K562 (cell line): ENCODE data around the gene ANKFN1. TPM values are rescaled to one million over a fixed set of nuclear protein-coding genes. Genes with fewer than 3 reads are reported as not detected.

Experiments used
- ATAC-seq: fragments of 200-7000 bp; cut with Tn5 transposase; 3 replicates; pipeline ENCODE4 v1.9.1; 2020; ENCODE audit warnings: moderate library complexity
- BruUV-seq: library from RNA; stranded (reverse); fragments of 400-500 nt; replicated peaks from 2 replicates; lab custom pipeline; 2021; lab: Mats Ljungman, UMichigan
- CTCF ChIA-PET: fragments of 300-600 bp; formaldehyde crosslinking; extraction: SDS; loops from one replicate; lab custom pipeline; 2021; ENCODE audit warnings: low intra/inter-chr PET ratio; lab: Yijun Ruan, JAX
- POLR2A ChIA-PET: fragments of 300-600, 350-650 bp; sonication (Branson Sonifier 250); formaldehyde crosslinking; extraction: SDS; loops from one replicate; lab custom pipeline; 2021; ENCODE audit warnings: antibody characterized with exemption, inconsistent platforms; lab: Yijun Ruan, JAX
- DNase-seq, 4 experiments: peaks; one replicate each; pipeline versions ENCODE4 v3.0.0 to v3.0.0-alpha.2; 2011 to 2018; ENCODE audit warnings: low spot score in 3 of 4, mixed read lengths in 3 of 4; ENCODE audit errors: extremely low read depth in 1 of 4
- FAIRE-seq: peaks from 2 replicates; lab custom pipeline; 2011; peaks lifted over from hg19 to GRCh38; lab: Jason Lieb, UNC
- H2AFZ ChIP-seq: 2 replicates; pipeline ENCODE4 v1.6.0; 2011; ENCODE audit warnings: low read depth, low read length, control low read depth, inconsistent platforms
- H3K27ac ChIP-seq: fragments of 200-600 bp; 3 replicates; pipeline ENCODE4 v1.8.0; 2011; ENCODE audit warnings: low read depth, mild to moderate bottlenecking, control low read depth, inconsistent platforms, low read length, moderate library complexity, mixed read lengths; ENCODE audit errors: extremely low read depth
- H3K27me3 ChIP-seq, 2 experiments: fragments of 300-600 bp in 1 of 2; 2 replicates in 1 of 2; 3 replicates in 1 of 2; pipeline versions ENCODE4 v1.6.0 to v1.8.0; 2011; ENCODE audit warnings: inconsistent platforms in 2 of 2, low read length in 2 of 2, mild to moderate bottlenecking in 1 of 2, mixed read lengths in 1 of 2, moderate library complexity in 1 of 2; ENCODE audit not compliant: control insufficient read depth in 2 of 2, insufficient read depth in 2 of 2
- H3K36me3 ChIP-seq: fragments of 300-600 bp; 3 replicates; pipeline ENCODE4 v1.8.0; 2011; ENCODE audit warnings: mild to moderate bottlenecking, low read length, inconsistent platforms; ENCODE audit not compliant: control insufficient read depth, insufficient read depth
- H3K4me1 ChIP-seq, 2 experiments: fragments of 200-600 bp in 1 of 2; replicated peaks in 1 of 2; 2 replicates in 1 of 2; 3 replicates in 1 of 2; pipeline versions ENCODE4 v1.5.1 to v1.8.0; 2011; ENCODE audit warnings: inconsistent platforms in 2 of 2, low read length in 2 of 2, mild to moderate bottlenecking in 1 of 2, mixed read lengths in 1 of 2, moderate library complexity in 1 of 2; ENCODE audit not compliant: control insufficient read depth in 2 of 2, insufficient read depth in 2 of 2
- H3K4me2 ChIP-seq: 2 replicates; pipeline ENCODE4 v1.6.1; 2011; ENCODE audit warnings: low read length, control low read depth, inconsistent platforms, mixed read lengths; ENCODE audit not compliant: insufficient read depth
- H3K4me3 ChIP-seq: fragments of 200-600 bp; sonication (generic), shearing (Covaris generic); 2 replicates; pipeline ENCODE4 v1.5.1; 2016; ENCODE audit warnings: control low read depth, inconsistent platforms
- H3K79me2 ChIP-seq: fragments of 200-600 bp; 3 replicates; pipeline ENCODE4 v1.8.0; 2011; ENCODE audit warnings: low read length, inconsistent platforms; ENCODE audit not compliant: control insufficient read depth, insufficient read depth
- H3K9ac ChIP-seq, 2 experiments: 2 replicates each; pipeline versions ENCODE4 v1.6.0 to v1.6.1; 2011; ENCODE audit warnings: low read depth in 2 of 2, low read length in 2 of 2, control low read depth in 1 of 2, inconsistent platforms in 1 of 2, mild to moderate bottlenecking in 1 of 2, mixed read lengths in 1 of 2; ENCODE audit not compliant: insufficient read depth in 1 of 2
- H3K9me1 ChIP-seq: one replicate; pipeline ENCODE4 v1.6.0; 2011; ENCODE audit warnings: inconsistent platforms, mild to moderate bottlenecking, low read length, moderate library complexity; ENCODE audit not compliant: control insufficient read depth, insufficient read depth
- H3K9me3 ChIP-seq: replicated peaks from 2 replicates; pipeline ENCODE4 v1.5.1; 2011; ENCODE audit warnings: low read depth, low read length, inconsistent platforms; ENCODE audit not compliant: control insufficient read depth, insufficient read depth
- H4K20me1 ChIP-seq: replicated peaks from 2 replicates; pipeline ENCODE4 v1.6.1; 2011; ENCODE audit warnings: low read length, inconsistent platforms, mixed read lengths; ENCODE audit not compliant: control insufficient read depth, insufficient read depth
- BRCA1 ChIP-seq, 2 experiments: fragments of 450-650 bp in 1 of 2; sonication (generic) in 1 of 2; formaldehyde crosslinking in 1 of 2; IDR thresholded peaks; 2 replicates each; pipeline versions ENCODE4 v1.5.0 to v1.6.1; 2017 to 2020; ENCODE audit warnings: mild to moderate bottlenecking in 1 of 2, missing genetic modification reagents in 1 of 2
- CREB1 ChIP-seq, 2 experiments: sonication (generic) in 1 of 2; formaldehyde crosslinking in 1 of 2; IDR thresholded peaks; 2 replicates each; pipeline versions ENCODE4 v1.6.1 to v1.8.0; 2012 to 2022; ENCODE audit warnings: inconsistent platforms in 1 of 2, mild to moderate bottlenecking in 1 of 2, missing genetic modification reagents in 1 of 2, moderate library complexity in 1 of 2
- OTX1 ChIP-seq: fragments of 450-650 bp; formaldehyde crosslinking; IDR thresholded peaks from 2 replicates; pipeline ENCODE4 v1.4.0; 2022; ENCODE audit warnings: mild to moderate bottlenecking
- RBM22 ChIP-seq: fragments of 200-400 bp; formaldehyde crosslinking; IDR thresholded peaks from 2 replicates; pipeline ENCODE4 v1.6.1; 2018; ENCODE audit warnings: low read length, low read depth; ENCODE audit not compliant: poor library complexity, severe bottlenecking
- SP1 ChIP-seq: sonication (generic); formaldehyde crosslinking; IDR thresholded peaks from 2 replicates; pipeline ENCODE4 v1.8.1; 2022; ENCODE audit warnings: mild to moderate bottlenecking, missing genetic modification reagents
- WGBS: fragments of 100-300 bp; shearing (Covaris generic); methylation state at CpG from one replicate; pipeline ENCODE4 v1.1.6; 2016; ENCODE audit warnings: low coverage, mixed read lengths; ENCODE audit not compliant: insufficient coverage; ENCODE audit errors: missing lambda C conversion rate; 5-methylcytosine and 5-hydroxymethylcytosine counted together
- in situ Hi-C: fragments of 300-500 bp; cut with MboI; formaldehyde crosslinking; loops from 4 replicates; pipeline ENCODE4 v1.15.0; 2018; ENCODE audit warnings: inconsistent platforms, mixed read lengths
- intact Hi-C: fragments of 100-400 bp; cut with micrococcal nuclease; formaldehyde crosslinking; loops from 2 replicates; pipeline ENCODE4 v1.14.2; 2022
- polyA plus RNA-seq, 8 experiments: library from polyadenylated mRNA; depleted of rRNA in 4 of 8; stranded (reverse) in 5 of 8; unstranded in 3 of 8; fragments of >200 nt; fragmentation: Nextera tagmentation in 2 of 8; fragmentation: Illumina TruSeq in 1 of 8; extraction: Ambion mirVana in 2 of 8; extraction: Trizol in 1 of 8; gene quantifications; 2 replicates each; pipeline versions ENCODE4 v1.2.1 to v1.2.3, GENCODE V29; 2011 to 2014; ENCODE audit warnings: inconsistent platforms in 1 of 8, missing spikeins in 1 of 8
- total RNA-seq, 7 experiments: library from RNA; depleted of rRNA in 6 of 7; stranded (reverse); fragments of >200 nt in 6 of 7; fragmentation: Illumina TruSeq in 2 of 7; extraction: Trizol in 2 of 7; gene quantifications; 2 replicates each; pipeline versions ENCODE4 v1.2.1 to v1.2.3, GENCODE V29; 2011 to 2021; ENCODE audit warnings: low replicate concordance in 1 of 7

Gene ANKFN1
- total and polyA plus RNA-seq, 9 of the 15 experiments (the other 6 are each of a cell fraction or from before 2014, with no cell fraction given): 0.04 to 0.39 (median 0.15) TPM; not detected in 1

GRCh38 chr17:56432443-56432842 lies 279.2 kb downstream of the ANKFN1 start:
- no peaks in the 10 kb centered on the region for H3K36me3 ChIP-seq
- H3K4me3 ChIP-seq: no peak overlapping the region
- 0% methylated on average over 4 of the region's 4 CpGs for WGBS
- H2AFZ ChIP-seq: no peak overlapping the region
- ATAC-seq: no peak
- DNase-seq: no peak
- no peaks in the 10 kb centered on the region for H3K4me1 ChIP-seq
- TF ChIP-seq CREB1 (IDR thresholded peaks at IDR 0.05) (no peak), CREB1 (CRISPR knock-in tag; IDR thresholded peaks at IDR 0.05) (no peak), BRCA1 (IDR thresholded peaks at IDR 0.05) (no peak), BRCA1 (CRISPR knock-in tag; IDR thresholded peaks at IDR 0.05) (no peak), RBM22 (no peak), SP1 (CRISPR knock-in tag) (no peak)
- no peaks in the 10 kb centered on the region for H3K27me3 ChIP-seq
- CTCF ChIA-PET: no interaction called here
- BruUV-seq: no TSS peak
- no peaks in the 10 kb centered on the region for H4K20me1 ChIP-seq
- H3K9me3 ChIP-seq: no peaks in the 10 kb centered on the region
- H3K27ac ChIP-seq: no peak overlapping the region
- H3K79me2 ChIP-seq: no peaks in the 10 kb centered on the region
- intact Hi-C loops: no loop called here
- POLR2A ChIA-PET: no interaction called here
- no peak overlapping the region for H3K4me2 ChIP-seq
- H3K9ac ChIP-seq: no peak overlapping the region
- H3K9me1 ChIP-seq: no peaks in the 10 kb centered on the region
- in situ Hi-C loops: no loop called here
- no peak for FAIRE-seq

DNA sequence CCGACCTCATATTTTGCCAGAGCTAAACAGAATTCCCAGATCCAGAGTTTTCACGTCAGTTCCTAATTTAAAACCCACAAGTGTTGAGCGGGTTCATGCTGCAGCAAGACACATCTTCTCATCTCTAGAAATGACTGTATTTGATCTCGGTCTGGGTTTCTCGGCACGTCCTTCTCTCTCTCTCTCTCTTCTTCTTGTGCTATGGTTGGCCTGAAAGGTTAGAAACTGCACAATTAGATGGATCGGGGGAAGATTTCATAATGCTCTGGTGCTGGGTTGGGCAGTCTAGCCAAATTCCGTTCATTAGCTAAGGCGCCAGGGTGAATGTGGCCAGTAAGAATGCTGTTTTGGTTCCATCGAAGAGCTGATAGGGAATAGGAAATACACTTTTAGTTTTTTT lies 281.3 kb downstream of the ANKFN1 start:
- intact Hi-C loops: no loop called here
- ChIA-PET CTCF (no interaction called here), POLR2A (interaction anchor here (0.6 kb wide), 1 partner anchor 65 kb away, joined by 3 read pairs; no protein-coding TSS in a partner anchor)
- no peaks in the 10 kb centered on the region for H3K9me3 ChIP-seq
- H3K4me2 ChIP-seq: no peak overlapping the region
- no peaks in the 10 kb centered on the region for H3K9me1 ChIP-seq
- H4K20me1 ChIP-seq: no peaks in the 10 kb centered on the region
- BruUV-seq: no TSS peak
- H3K27ac ChIP-seq: no peak overlapping the region
- no peaks in the 10 kb centered on the region for H3K79me2 ChIP-seq
- ATAC-seq: no peak
- H3K4me1 ChIP-seq: no peaks in the 10 kb centered on the region
- H3K27me3 ChIP-seq: no peaks in the 10 kb centered on the region
- no peak overlapping the region for H3K4me3 ChIP-seq
- FAIRE-seq: no peak
- no peak overlapping the region for H3K9ac ChIP-seq
- H3K36me3 ChIP-seq: no peaks in the 10 kb centered on the region
- in situ Hi-C loops: no loop called here
- TF ChIP-seq OTX1: no peak
- under 1% methylated on average over 10 of the region's 10 CpGs for WGBS
- DNase-seq: no peak
- no peak overlapping the region for H2AFZ ChIP-seq
